Gastrocnemius medialis (tissue), 4 donors: ENCODE measurements around the gene TMEM163. TPM values are rescaled to one million over a fixed set of nuclear protein-coding genes. Genes with fewer than 3 reads are reported as not detected.

Experiments
- ATAC-seq, 2 donors: fragments of 150-250 bp; one replicate each; pipeline ENCODE4 v1.9.1; 2016
- DNase-seq, 2 donors: peaks; one replicate each; pipeline ENCODE4 v3.0.0-alpha.2; 2019
- H3K27ac ChIP-seq, 4 donors: fragments of 200-600 bp; sonication (generic); 1 replicate in 1 of 4; 2 replicates in 3 of 4; pipeline ENCODE4 v1.5.1; 2016 to 2018; ENCODE audit warnings: mild to moderate bottlenecking in 2 of 4, moderate library complexity in 1 of 4
- H3K27me3 ChIP-seq, 3 donors: fragments of 200-600 bp; sonication (generic) in 2 of 3; 1 replicate in 1 of 3; 2 replicates in 2 of 3; pipeline versions ENCODE4 v1.5.1 to v1.6.0; 2016 to 2019; ENCODE audit warnings: mild to moderate bottlenecking in 1 of 3, moderate library complexity in 1 of 3
- H3K36me3 ChIP-seq, 2 donors: fragments of 200-600 bp; sonication (generic) in 1 of 2; one replicate each; pipeline ENCODE4 v1.5.1; 2017 to 2018
- H3K4me1 ChIP-seq, 2 donors: fragments of 200-600 bp; sonication (generic) in 1 of 2; one replicate each; pipeline ENCODE4 v1.5.1; 2016 to 2017; ENCODE audit warnings: mild to moderate bottlenecking in 2 of 2
- H3K4me3 ChIP-seq, 4 donors: fragments of 200-600 bp; sonication (generic) in 3 of 4; 1 replicate in 1 of 4; 2 replicates in 3 of 4; pipeline ENCODE4 v1.5.1; 2016 to 2019; ENCODE audit warnings: mild to moderate bottlenecking in 2 of 4
- H3K9me3 ChIP-seq, 3 donors: fragments of 200-600 bp; sonication (generic) in 2 of 3; 1 replicate in 1 of 3; 2 replicates in 2 of 3; pipeline ENCODE4 v1.5.1; 2016 to 2019
- POLR2A ChIP-seq, 2 donors: fragments of 450-650 bp; IDR thresholded peaks; one replicate each; pipeline ENCODE4 v1.6.1; 2017; ENCODE audit warnings: antibody characterized with exemption in 2 of 2, mild to moderate bottlenecking in 2 of 2, moderate library complexity in 2 of 2
- in situ Hi-C, 4 donors: fragments of 200-750 bp; cut with MboI; loops; one replicate each; pipeline versions ENCODE4 v1.15.0 to v1.8.0; 2017; ENCODE audit warnings: low sequenced_read_pairs in 4 of 4
- intact Hi-C: fragments of 100-400 bp; cut with DNase I; formaldehyde crosslinking; loops from one replicate; pipeline ENCODE4 v1.15.1; 2023; ENCODE audit warnings: low total_unique reads
- total RNA-seq, 4 donors: library from RNA; depleted of rRNA; stranded (reverse); fragments of >200 nt; gene quantifications; one replicate each; pipeline versions ENCODE4 v1.1.0 to v1.2.3, GENCODE V29; 2016
- TF ChIP-seq, protein P1 (sequence below), 5 experiments: fragments of 450-650 bp in 3 of 5; fragments of 200-600 bp in 2 of 5; sonication (generic) in 2 of 5; IDR thresholded peaks in 4 of 5; conservative IDR thresholded peaks in 1 of 5; 1 replicate in 4 of 5; 2 replicates in 1 of 5; pipeline ENCODE4 v1.5.1; 2016 to 2019; ENCODE audit warnings: antibody characterized with exemption in 5 of 5, mild to moderate bottlenecking in 3 of 5, moderate library complexity in 3 of 5

Gene TMEM163
- total RNA-seq, 4 donors from 2014 or later, result not detected

- intact Hi-C loops (no loop called here), in situ Hi-C loops (no loop called here)
- ATAC-seq, result no peak
- TF ChIP-seq, protein P1, sequence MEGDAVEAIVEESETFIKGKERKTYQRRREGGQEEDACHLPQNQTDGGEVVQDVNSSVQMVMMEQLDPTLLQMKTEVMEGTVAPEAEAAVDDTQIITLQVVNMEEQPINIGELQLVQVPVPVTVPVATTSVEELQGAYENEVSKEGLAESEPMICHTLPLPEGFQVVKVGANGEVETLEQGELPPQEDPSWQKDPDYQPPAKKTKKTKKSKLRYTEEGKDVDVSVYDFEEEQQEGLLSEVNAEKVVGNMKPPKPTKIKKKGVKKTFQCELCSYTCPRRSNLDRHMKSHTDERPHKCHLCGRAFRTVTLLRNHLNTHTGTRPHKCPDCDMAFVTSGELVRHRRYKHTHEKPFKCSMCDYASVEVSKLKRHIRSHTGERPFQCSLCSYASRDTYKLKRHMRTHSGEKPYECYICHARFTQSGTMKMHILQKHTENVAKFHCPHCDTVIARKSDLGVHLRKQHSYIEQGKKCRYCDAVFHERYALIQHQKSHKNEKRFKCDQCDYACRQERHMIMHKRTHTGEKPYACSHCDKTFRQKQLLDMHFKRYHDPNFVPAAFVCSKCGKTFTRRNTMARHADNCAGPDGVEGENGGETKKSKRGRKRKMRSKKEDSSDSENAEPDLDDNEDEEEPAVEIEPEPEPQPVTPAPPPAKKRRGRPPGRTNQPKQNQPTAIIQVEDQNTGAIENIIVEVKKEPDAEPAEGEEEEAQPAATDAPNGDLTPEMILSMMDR (IDR thresholded peaks at IDR 0.05 in 4 of 5, conservative IDR thresholded peaks at IDR 0.05 in 1 of 5), result no peak
- no peak for TF ChIP-seq POLR2A (IDR thresholded peaks at IDR 0.05)
- Histone ChIP-seq H3K4me1 (no peaks in the 10 kb centered on the region), H3K27ac (no peak overlapping the region), H3K9me3 (no peaks in the 10 kb centered on the region), H3K4me3 (no peak overlapping the region), H3K36me3 (no peaks in the 10 kb centered on the region), H3K27me3 (no peaks in the 10 kb centered on the region)
- DNase-seq, result no peak
Measured at GRCh38 chr2:134677856-134678756, 40.7 kb downstream of the TMEM163 start.

- H3K4me3 ChIP-seq, result no peak overlapping the region
- H3K4me1 ChIP-seq, result no peaks in the 10 kb centered on the region
- ATAC-seq, result no peak
- no peak overlapping the region for H3K27ac ChIP-seq
- DNase-seq, result no peak
- in situ Hi-C loops, result no loop called here
- no peaks in the 10 kb centered on the region for H3K9me3 ChIP-seq
- H3K36me3 ChIP-seq, result no peaks in the 10 kb centered on the region
- H3K27me3 ChIP-seq, result no peaks in the 10 kb centered on the region
- intact Hi-C loops, result no loop called here
- TF ChIP-seq, protein P1 (IDR thresholded peaks at IDR 0.05 in 4 of 5, conservative IDR thresholded peaks at IDR 0.05 in 1 of 5), result no peak
- TF ChIP-seq POLR2A (IDR thresholded peaks at IDR 0.05), result no peak
Measured at GRCh38 chr2:134676960-134677359, 41.8 kb downstream of the TMEM163 start.

DNA sequence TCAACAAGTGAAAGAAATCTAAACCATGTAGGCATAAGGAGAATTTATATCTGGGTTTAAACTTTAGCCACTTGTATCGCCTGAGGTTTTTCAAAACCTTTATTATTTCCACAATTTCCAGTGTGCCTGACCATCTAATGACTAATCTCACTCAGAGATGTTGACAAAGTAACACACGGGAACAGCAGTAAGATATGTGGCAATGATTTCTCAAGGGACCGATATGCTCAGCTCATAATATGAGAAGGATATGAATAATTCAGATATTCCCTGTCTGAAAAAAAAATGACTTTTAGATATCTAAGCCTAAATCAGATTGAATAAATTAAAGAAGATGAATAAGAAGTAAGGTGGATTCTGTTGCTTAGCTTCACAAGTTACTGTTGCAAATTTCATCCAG, 43.5 kb downstream of the TMEM163 start:
- intact Hi-C loops, result no loop called here
- no peaks in the 10 kb centered on the region for H3K36me3 ChIP-seq
- DNase-seq, result no peak
- no peak overlapping the region for H3K27ac ChIP-seq
- TF ChIP-seq, protein P1 (IDR thresholded peaks at IDR 0.05 in 4 of 5, conservative IDR thresholded peaks at IDR 0.05 in 1 of 5), result no peak
- TF ChIP-seq POLR2A (IDR thresholded peaks at IDR 0.05), result no peak
- H3K4me1 ChIP-seq, result no peaks in the 10 kb centered on the region
- no peaks in the 10 kb centered on the region for H3K9me3 ChIP-seq
- no peaks in the 10 kb centered on the region for H3K27me3 ChIP-seq
- ATAC-seq, result no peak
- no peak overlapping the region for H3K4me3 ChIP-seq
- in situ Hi-C loops, result no loop called here

DNA sequence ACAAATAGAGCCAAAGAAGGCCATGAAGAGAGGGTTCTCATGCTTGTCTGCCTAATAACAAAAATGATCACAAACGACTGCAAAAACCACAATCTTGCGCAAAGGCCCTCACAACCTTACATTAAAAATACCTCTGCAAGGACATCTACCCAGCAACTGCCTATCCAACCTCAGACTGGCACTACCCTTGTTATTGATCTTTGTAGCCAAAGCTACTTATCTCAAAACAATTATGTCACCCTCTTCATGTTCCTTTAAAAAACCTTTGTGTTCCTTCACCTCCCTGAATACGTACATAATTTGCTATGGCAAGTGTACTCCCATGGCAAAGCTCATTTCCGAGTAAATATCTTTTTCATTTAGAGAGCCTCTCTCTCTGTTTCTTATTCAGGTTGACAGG, 44.1 kb downstream of the TMEM163 start:
- Histone ChIP-seq H3K36me3 (no peaks in the 10 kb centered on the region), H3K4me3 (no peak overlapping the region), H3K4me1 (no peaks in the 10 kb centered on the region), H3K27me3 (no peaks in the 10 kb centered on the region), H3K27ac (no peak overlapping the region), H3K9me3 (no peaks in the 10 kb centered on the region)
- intact Hi-C loops (no loop called here), in situ Hi-C loops (no loop called here)
- ATAC-seq (no peak), DNase-seq (no peak)
- no peak for TF ChIP-seq POLR2A (IDR thresholded peaks at IDR 0.05)
- TF ChIP-seq, protein P1 (IDR thresholded peaks at IDR 0.05 in 4 of 5, conservative IDR thresholded peaks at IDR 0.05 in 1 of 5), result no peak
